Stomach (tissue), 19 donors: ENCODE measurements around the gene GLIPR2. TPM values are rescaled to one million over a fixed set of nuclear protein-coding genes. Genes with fewer than 3 reads are reported as not detected.
"Not testable (repeated sequence)": the region's sequence is repeated elsewhere in the genome, so short reads cannot be mapped to it uniquely, and the experiment has no call there.

Experiments
- DNase-seq, 2 donors: peaks; one replicate each; pipeline versions ENCODE4 v3.0.0 to v3.0.0-alpha.2; 2013 to 2019
- H3K27ac ChIP-seq, 5 donors: fragments of 200-600 bp in 4 of 5; sonication (generic) in 4 of 5; one replicate each; pipeline ENCODE4 v1.5.1; 2013 to 2019; ENCODE audit warnings: mild to moderate bottlenecking in 1 of 5, moderate library complexity in 1 of 5
- H3K27me3 ChIP-seq, 3 donors: fragments of 200-600 bp; sonication (generic); one replicate each; pipeline ENCODE4 v1.5.1; 2017 to 2019; ENCODE audit warnings: mixed run types in 1 of 3
- H3K36me3 ChIP-seq, 4 donors: fragments of 200-600 bp; sonication (generic); 1 replicate in 3 of 4; 2 replicates in 1 of 4; pipeline ENCODE4 v1.5.1; 2016 to 2019
- H3K4me1 ChIP-seq, 4 donors: fragments of 200-600 bp; sonication (generic); one replicate each; pipeline ENCODE4 v1.5.1; 2016 to 2019
- H3K4me3 ChIP-seq, 4 donors: fragments of 200-600 bp; sonication (generic) in 3 of 4; one replicate each; pipeline ENCODE4 v1.5.1; 2016 to 2019; ENCODE audit warnings: mild to moderate bottlenecking in 1 of 4
- H3K9me3 ChIP-seq, 4 donors: fragments of 200-600 bp; sonication (generic); one replicate each; pipeline ENCODE4 v1.5.1; 2016 to 2019
- CTCF ChIP-seq, 7 experiments: fragments of 450-650 bp in 4 of 7; fragments of 200-600 bp in 3 of 7; sonication (generic) in 3 of 7; IDR thresholded peaks; one replicate each; pipeline ENCODE4 v1.5.1; 2016 to 2019; ENCODE audit warnings: antibody characterized with exemption in 7 of 7, control low read depth in 2 of 7, mild to moderate bottlenecking in 1 of 7
- EP300 ChIP-seq: sonication (generic); formaldehyde crosslinking; IDR thresholded peaks from one replicate; pipeline ENCODE4 v1.6.1; 2017; ENCODE audit warnings: antibody characterized with exemption
- POLR2A ChIP-seq, 4 donors: fragments of 450-650 bp; IDR thresholded peaks; one replicate each; pipeline ENCODE4 v1.6.1; 2016; ENCODE audit warnings: antibody characterized with exemption in 4 of 4, control low read depth in 2 of 4, mild to moderate bottlenecking in 1 of 4, moderate library complexity in 1 of 4
- POLR2AphosphoS5 ChIP-seq, 3 donors: sonication (generic); formaldehyde crosslinking; IDR thresholded peaks; one replicate each; pipeline ENCODE4 v1.6.1; 2016; ENCODE audit warnings: antibody characterized with exemption in 3 of 3
- WGBS, 5 donors: extraction: QIAGEN DNeasy Blood & Tissue Kit in 3 of 5; methylation state at CpG; one replicate each; pipeline versions ENCODE4 v1.1.5 to v1.1.7; 2013 to 2018; 5-methylcytosine and 5-hydroxymethylcytosine counted together
- intact Hi-C: fragments of 100-400 bp; cut with DNase I; formaldehyde crosslinking; loops from one replicate; pipeline ENCODE4 v1.15.1; 2023; ENCODE audit warnings: low total_unique reads
- long read RNA-seq, 10 donors: transcript quantifications; one replicate each; lab custom pipeline, GENCODE V29; 2026
- polyA plus RNA-seq, 3 donors: library from polyadenylated mRNA; stranded (reverse); fragments of 200-250 nt; gene quantifications; one replicate each; pipeline ENCODE4 v1.2.3, GENCODE V29; 2013
- total RNA-seq, 5 donors: library from RNA; depleted of rRNA; stranded (reverse); fragments of >200 nt; gene quantifications; one replicate each; pipeline versions ENCODE4 v1.1.0 to v1.2.3, GENCODE V29; 2014 to 2016
- donor health status: healthy with polysubstance abuse.
- donor health status: Bipolar disorder and iron deficiency.
- donor health status: healthy.

Gene GLIPR2, protein sequence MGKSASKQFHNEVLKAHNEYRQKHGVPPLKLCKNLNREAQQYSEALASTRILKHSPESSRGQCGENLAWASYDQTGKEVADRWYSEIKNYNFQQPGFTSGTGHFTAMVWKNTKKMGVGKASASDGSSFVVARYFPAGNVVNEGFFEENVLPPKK
- total RNA-seq (10 to 100 TPM in 4 of 5 donors, 1 to 10 TPM in 1; 3.5 to 40.6 (median 33.5) TPM), polyA plus RNA-seq (10 to 100 TPM; 22.0 to 37.9 (median 32.1) TPM)
- long read RNA-seq, donor 1, transcript GLIPR2-202 (5 exons, 1,890 nt) = major isoform, 9 of 9 reads
- long read RNA-seq, donor 1, partial matches to known transcripts = 0 of 9 reads
- long read RNA-seq, donor 1, other reads (novel, unspliced or antisense) = 0 of 9 reads
- long read RNA-seq, donor 2, transcript GLIPR2-202 (5 exons, 1,890 nt) = major isoform, 19 of 19 reads
- long read RNA-seq, donor 2, partial matches to known transcripts = 0 of 19 reads
- long read RNA-seq, donor 2, other reads (novel, unspliced or antisense) = 0 of 19 reads
- long read RNA-seq, donor 3, transcript GLIPR2-202 (5 exons, 1,890 nt) = major isoform, 9 of 9 reads
- long read RNA-seq, donor 3, partial matches to known transcripts = 0 of 9 reads
- long read RNA-seq, donor 3, other reads (novel, unspliced or antisense) = 0 of 9 reads
- long read RNA-seq, donor 4, partial matches to known transcripts = 0 of 2 reads
- long read RNA-seq, donor 4, other reads (novel, unspliced or antisense) = 0 of 2 reads
- long read RNA-seq, donor 5, transcript GLIPR2-202 (5 exons, 1,890 nt) = major isoform, 18 of 23 reads
- long read RNA-seq, donor 5, partial matches to known transcripts = 0 of 23 reads
- long read RNA-seq, donor 5, other reads (novel, unspliced or antisense) = 5 of 23 reads
- long read RNA-seq, donor 6, transcript GLIPR2-202 (5 exons, 1,890 nt) = major isoform, 26 of 33 reads
- long read RNA-seq, donor 6, partial matches to known transcripts = 7 of 33 reads
- long read RNA-seq, donor 6, other reads (novel, unspliced or antisense) = 0 of 33 reads
- long read RNA-seq, donor 7, transcript GLIPR2-202 (5 exons, 1,890 nt) = major isoform, 18 of 24 reads
- long read RNA-seq, donor 7, partial matches to known transcripts = 6 of 24 reads
- long read RNA-seq, donor 7, other reads (novel, unspliced or antisense) = 0 of 24 reads
- long read RNA-seq, donor 8, transcript GLIPR2-202 (5 exons, 1,890 nt) = major isoform, 13 of 13 reads
- long read RNA-seq, donor 8, partial matches to known transcripts = 0 of 13 reads
- long read RNA-seq, donor 8, other reads (novel, unspliced or antisense) = 0 of 13 reads
- long read RNA-seq, donor 9, transcript GLIPR2-202 (5 exons, 1,890 nt) = major isoform, 9 of 41 reads
- long read RNA-seq, donor 9, partial matches to known transcripts = 30 of 41 reads
- long read RNA-seq, donor 9, other reads (novel, unspliced or antisense) = 0 of 41 reads
- long read RNA-seq, donor 10, transcript GLIPR2-202 (5 exons, 1,890 nt) = major isoform, 13 of 13 reads
- long read RNA-seq, donor 10, partial matches to known transcripts = 0 of 13 reads
- long read RNA-seq, donor 10, other reads (novel, unspliced or antisense) = 0 of 13 reads

DNA sequence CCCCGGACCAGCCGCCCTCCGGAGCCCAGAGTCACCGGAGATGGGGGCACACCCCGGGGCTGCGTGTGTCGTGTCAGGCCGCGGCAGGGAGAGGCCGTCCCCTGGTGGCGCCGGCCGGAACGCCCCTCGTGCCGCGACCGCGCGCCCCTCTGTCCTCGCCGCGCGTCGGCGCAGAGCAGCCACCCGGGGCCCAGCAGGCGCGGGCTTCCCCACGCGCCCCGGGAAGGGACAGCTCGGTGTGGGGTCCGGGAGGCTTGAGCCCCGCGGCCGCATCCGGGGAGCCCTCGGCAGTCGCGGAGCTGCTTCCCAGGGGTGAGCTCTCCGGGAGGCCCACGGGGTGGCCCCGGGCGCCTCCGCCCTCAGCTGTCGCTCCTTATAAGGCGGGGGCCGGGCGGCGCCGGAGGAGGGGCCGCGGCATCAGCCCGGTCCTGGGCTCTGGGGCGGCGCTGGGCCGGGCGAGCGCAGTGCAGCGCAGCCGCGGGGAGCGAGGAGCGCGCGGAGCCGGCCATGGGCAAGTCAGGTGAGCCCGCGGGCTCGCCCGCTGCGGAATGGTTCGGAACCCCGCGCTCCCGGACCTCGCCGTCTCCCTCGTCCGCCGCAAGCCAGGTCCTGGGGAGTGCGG lies at the start of gene GLIPR2:
TSS of gene GLIPR2 (plus strand) at position 462 of the 622 bp plus-strand sequence. CDS start at position 508, 46 bp downstream.
- H3K36me3 ChIP-seq = no peaks in the 10 kb centered on the region
- WGBS, 5 donors = 0 to 1% (median 0%) methylated on average over 18 to 77 of the region's 83 CpGs
- H3K4me1 ChIP-seq = peaks cover 23 to 58% (median 52%) of the 10 kb centered on the region in 4 donors
- TF ChIP-seq CTCF (IDR thresholded peaks at IDR 0.05) (peak in 1 of 7 experiments; percentile 13), EP300 (no peak), POLR2A (IDR thresholded peaks at IDR 0.05) (no peak), POLR2AphosphoS5 (IDR thresholded peaks at IDR 0.05) (peak; percentile 33 to 71 (median 63))
- peaks cover 0 to 6% (median 4%) of the 10 kb centered on the region in 3 donors for H3K27me3 ChIP-seq
- H3K4me3 ChIP-seq = peak within 1 kb of the TSS; percentile 77 to 82 (median 82)
- intact Hi-C loops = no loop called here
- peak within 1 kb of the TSS; percentile 67 to 90 (median 84) for H3K27ac ChIP-seq
- H3K9me3 ChIP-seq = no peaks in the 10 kb centered on the region
- DNase-seq = peak; percentile 84 to 93

- DNase-seq, H3K4me3 ChIP-seq, intact Hi-C loops, H3K27me3 ChIP-seq, H3K9me3 ChIP-seq, H3K27ac ChIP-seq: not testable (repeated sequence)
- H3K4me1 ChIP-seq = peaks cover 0 to 16% (median 8%) of the 10 kb centered on the region in 4 donors
- peaks cover 0 to 36% (median 26%) of the 10 kb centered on the region in 4 donors for H3K36me3 ChIP-seq
Measured at GRCh38 chr9:36087054-36087453, 49.5 kb upstream of the GLIPR2 start.

- H3K4me3 ChIP-seq = no peak overlapping the region
- peaks cover 0 to 25% (median 9%) of the 10 kb centered on the region in 4 donors for H3K4me1 ChIP-seq
- H3K36me3 ChIP-seq = peaks cover 0 to 36% (median 26%) of the 10 kb centered on the region in 4 donors
- intact Hi-C loops = no loop called here
- no peaks in the 10 kb centered on the region for H3K27me3 ChIP-seq
- no peak for DNase-seq
- TF ChIP-seq CTCF (IDR thresholded peaks at IDR 0.05) = no peak
- no peak for TF ChIP-seq EP300
- TF ChIP-seq POLR2A (IDR thresholded peaks at IDR 0.05) = no peak
- no peak for TF ChIP-seq POLR2AphosphoS5 (IDR thresholded peaks at IDR 0.05)
- WGBS, 5 donors = 87 to 91% (median 88%) methylated on average over 3 of the region's 3 CpGs
- no peaks in the 10 kb centered on the region for H3K9me3 ChIP-seq
- no peak overlapping the region for H3K27ac ChIP-seq
Measured at GRCh38 chr9:36088020-36088419, 48.5 kb upstream of the GLIPR2 start.
